Suprapubic skin (tissue), 4 donors: ENCODE measurements around the gene OR6K2. TPM values are rescaled to one million over a fixed set of nuclear protein-coding genes. Genes with fewer than 3 reads are reported as not detected.

ENCODE experiments used
- DNase-seq, 2 donors: peaks; one replicate each; pipeline ENCODE4 v3.0.0-alpha.2; 2019; ENCODE audit warnings: low spot score in 2 of 2
- H3K27ac ChIP-seq: fragments of 200-600 bp; sonication (generic); one replicate; pipeline ENCODE4 v1.5.1; 2019
- H3K27me3 ChIP-seq: fragments of 200-600 bp; sonication (generic); one replicate; pipeline ENCODE4 v1.5.1; 2019
- H3K36me3 ChIP-seq: fragments of 200-600 bp; sonication (generic); one replicate; pipeline ENCODE4 v1.5.1; 2019
- H3K4me1 ChIP-seq: fragments of 200-600 bp; sonication (generic); one replicate; pipeline ENCODE4 v1.5.1; 2019
- H3K4me3 ChIP-seq: fragments of 200-600 bp; sonication (generic); one replicate; pipeline ENCODE4 v1.5.1; 2019; ENCODE audit warnings: mild to moderate bottlenecking
- H3K9me3 ChIP-seq: fragments of 200-600 bp; sonication (generic); one replicate; pipeline ENCODE4 v1.5.1; 2019
- EP300 ChIP-seq: sonication (generic); formaldehyde crosslinking; IDR thresholded peaks from one replicate; pipeline ENCODE4 v1.6.1; 2017; ENCODE audit warnings: antibody characterized with exemption
- POLR2A ChIP-seq, 2 donors: fragments of 450-650 bp; IDR thresholded peaks; one replicate each; pipeline ENCODE4 v1.6.1; 2017; ENCODE audit warnings: antibody characterized with exemption in 2 of 2, mild to moderate bottlenecking in 2 of 2, moderate library complexity in 2 of 2
- POLR2AphosphoS5 ChIP-seq, 3 donors: sonication (generic); formaldehyde crosslinking; IDR thresholded peaks; one replicate each; pipeline ENCODE4 v1.6.1; 2017; ENCODE audit warnings: antibody characterized with exemption in 3 of 3
- WGBS: methylation state at CpG from one replicate; pipeline ENCODE4 v1.1.5; 2018; 5-methylcytosine and 5-hydroxymethylcytosine counted together
- total RNA-seq, 4 donors: library from RNA; depleted of rRNA; stranded (reverse); fragments of >200 nt; gene quantifications; one replicate each; pipeline ENCODE4 v1.1.0, GENCODE V29; 2016
- TF ChIP-seq, protein P1 (sequence below), 2 donors: fragments of 200-600 bp in 1 of 2; fragments of 450-650 bp in 1 of 2; sonication (generic) in 1 of 2; IDR thresholded peaks; one replicate each; pipeline ENCODE4 v1.5.1; 2016 to 2019; ENCODE audit warnings: antibody characterized with exemption in 2 of 2, mild to moderate bottlenecking in 1 of 2, moderate library complexity in 1 of 2

The OR6K2 gene
- total RNA-seq, 4 donors from 2014 or later: not detected

DNA sequence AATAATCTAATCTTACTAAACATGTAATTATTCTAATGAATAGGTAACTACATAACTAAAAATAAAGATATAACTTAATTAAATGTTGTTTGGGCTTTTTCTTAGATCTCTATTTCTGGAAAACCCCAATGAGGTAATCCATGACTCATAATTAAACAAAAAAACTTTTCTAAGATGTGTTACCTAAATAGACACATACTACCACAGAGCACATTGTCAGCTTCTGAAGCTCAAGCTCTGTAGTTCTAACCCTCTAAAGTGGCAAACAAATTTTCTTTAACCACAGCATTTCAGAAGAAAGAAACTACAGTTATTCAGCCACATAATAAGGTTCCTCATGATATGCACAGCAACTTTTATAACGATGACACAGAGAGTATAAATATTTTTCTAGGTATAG is 15.9 kb upstream of the OR6K2 start:
- Histone ChIP-seq H3K9me3 (no peaks in the 10 kb centered on the region), H3K4me1 (no peaks in the 10 kb centered on the region), H3K36me3 (no peaks in the 10 kb centered on the region), H3K27me3 (no peaks in the 10 kb centered on the region), H3K4me3 (no peak overlapping the region), H3K27ac (no peak overlapping the region)
- no peak for DNase-seq
- TF ChIP-seq EP300 (no peak), POLR2AphosphoS5 (IDR thresholded peaks at IDR 0.05) (no peak), POLR2A (IDR thresholded peaks at IDR 0.05) (no peak)
- TF ChIP-seq, protein P1, sequence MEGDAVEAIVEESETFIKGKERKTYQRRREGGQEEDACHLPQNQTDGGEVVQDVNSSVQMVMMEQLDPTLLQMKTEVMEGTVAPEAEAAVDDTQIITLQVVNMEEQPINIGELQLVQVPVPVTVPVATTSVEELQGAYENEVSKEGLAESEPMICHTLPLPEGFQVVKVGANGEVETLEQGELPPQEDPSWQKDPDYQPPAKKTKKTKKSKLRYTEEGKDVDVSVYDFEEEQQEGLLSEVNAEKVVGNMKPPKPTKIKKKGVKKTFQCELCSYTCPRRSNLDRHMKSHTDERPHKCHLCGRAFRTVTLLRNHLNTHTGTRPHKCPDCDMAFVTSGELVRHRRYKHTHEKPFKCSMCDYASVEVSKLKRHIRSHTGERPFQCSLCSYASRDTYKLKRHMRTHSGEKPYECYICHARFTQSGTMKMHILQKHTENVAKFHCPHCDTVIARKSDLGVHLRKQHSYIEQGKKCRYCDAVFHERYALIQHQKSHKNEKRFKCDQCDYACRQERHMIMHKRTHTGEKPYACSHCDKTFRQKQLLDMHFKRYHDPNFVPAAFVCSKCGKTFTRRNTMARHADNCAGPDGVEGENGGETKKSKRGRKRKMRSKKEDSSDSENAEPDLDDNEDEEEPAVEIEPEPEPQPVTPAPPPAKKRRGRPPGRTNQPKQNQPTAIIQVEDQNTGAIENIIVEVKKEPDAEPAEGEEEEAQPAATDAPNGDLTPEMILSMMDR (IDR thresholded peaks at IDR 0.05): no peak
- 50% methylated on average over 1 of the region's 1 CpG for WGBS

DNA sequence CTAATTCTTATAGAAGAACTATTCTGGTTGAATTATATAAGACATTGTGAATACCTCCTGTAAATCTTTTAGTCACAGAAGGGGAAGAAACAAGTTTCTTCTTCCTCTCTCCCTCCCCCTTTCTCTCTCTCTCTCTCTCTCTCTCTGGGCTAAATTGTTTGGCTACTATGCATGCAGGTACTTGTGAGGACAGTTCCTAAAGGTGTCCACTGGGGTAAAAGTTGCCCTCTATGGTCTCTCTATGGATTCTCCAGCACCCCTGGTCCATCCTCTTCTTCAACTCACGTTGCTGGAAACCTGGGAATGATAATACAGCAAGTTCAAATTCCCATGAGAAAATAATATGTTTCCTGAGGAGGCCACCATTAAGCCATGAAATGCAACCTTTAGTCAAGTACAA is 14.3 kb upstream of the OR6K2 start:
- no peak for DNase-seq
- no peaks in the 10 kb centered on the region for H3K27me3 ChIP-seq
- H3K36me3 ChIP-seq: no peaks in the 10 kb centered on the region
- no peaks in the 10 kb centered on the region for H3K9me3 ChIP-seq
- no peaks in the 10 kb centered on the region for H3K4me1 ChIP-seq
- TF ChIP-seq EP300 (no peak), POLR2A (IDR thresholded peaks at IDR 0.05) (no peak), POLR2AphosphoS5 (IDR thresholded peaks at IDR 0.05) (no peak)
- TF ChIP-seq, protein P1 (IDR thresholded peaks at IDR 0.05): no peak
- 61% methylated on average over 1 of the region's 1 CpG for WGBS
- no peak overlapping the region for H3K4me3 ChIP-seq
- H3K27ac ChIP-seq: no peak overlapping the region

DNA sequence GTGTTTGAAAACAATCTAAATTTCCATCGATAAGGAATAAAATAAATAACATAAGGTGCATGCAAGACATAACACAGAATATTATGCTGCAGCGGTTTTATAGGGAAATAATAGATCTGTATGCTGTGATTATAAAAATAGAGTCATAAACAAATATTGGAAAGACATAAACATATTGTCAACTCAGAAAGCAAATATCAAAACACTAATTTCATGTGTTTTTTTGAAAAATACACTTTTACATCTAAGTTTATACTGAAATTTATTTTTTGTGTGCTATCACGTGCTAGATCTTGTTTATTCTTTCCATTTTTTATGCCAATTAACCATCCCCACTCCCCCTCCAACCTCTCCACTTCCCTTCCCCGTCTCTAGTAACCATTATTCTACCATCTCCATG is 10.6 kb upstream of the OR6K2 start:
- no peaks in the 10 kb centered on the region for H3K4me1 ChIP-seq
- no peaks in the 10 kb centered on the region for H3K9me3 ChIP-seq
- H3K27ac ChIP-seq: no peak overlapping the region
- TF ChIP-seq POLR2AphosphoS5 (IDR thresholded peaks at IDR 0.05): no peak
- no peak for TF ChIP-seq POLR2A (IDR thresholded peaks at IDR 0.05)
- TF ChIP-seq EP300: no peak
- TF ChIP-seq, protein P1 (IDR thresholded peaks at IDR 0.05): no peak
- no peaks in the 10 kb centered on the region for H3K27me3 ChIP-seq
- DNase-seq: no peak
- no peak overlapping the region for H3K4me3 ChIP-seq
- WGBS: 56% methylated on average over 4 of the region's 4 CpGs
- no peaks in the 10 kb centered on the region for H3K36me3 ChIP-seq

DNA sequence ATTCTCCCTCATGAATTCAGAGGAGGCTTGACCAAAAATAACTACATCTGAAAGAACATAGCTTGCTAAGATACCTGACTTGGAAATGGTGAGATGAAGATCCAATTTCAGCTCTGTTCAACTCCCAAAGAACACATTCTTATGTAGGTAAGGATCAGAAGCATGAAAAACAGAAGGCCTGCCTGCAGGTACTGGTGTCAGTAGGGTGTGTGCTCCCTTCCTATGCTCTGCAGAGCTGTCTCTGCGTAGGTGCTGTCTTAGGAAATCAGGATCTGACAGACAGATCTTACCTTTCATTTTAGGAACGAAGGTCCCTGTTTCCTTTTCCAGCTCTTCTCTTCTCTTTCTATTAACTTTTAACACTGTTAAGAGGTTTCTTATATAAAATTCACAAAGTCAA is 5.6 kb upstream of the OR6K2 start:
- no peak for TF ChIP-seq POLR2A (IDR thresholded peaks at IDR 0.05)
- TF ChIP-seq, protein P1 (IDR thresholded peaks at IDR 0.05): no peak
- TF ChIP-seq EP300: no peak
- no peak for TF ChIP-seq POLR2AphosphoS5 (IDR thresholded peaks at IDR 0.05)
- no peaks in the 10 kb centered on the region for H3K36me3 ChIP-seq
- H3K27ac ChIP-seq: no peak overlapping the region
- H3K9me3 ChIP-seq: no peaks in the 10 kb centered on the region
- H3K4me3 ChIP-seq: no peak overlapping the region
- WGBS: 60% methylated on average over 2 of the region's 2 CpGs
- H3K4me1 ChIP-seq: no peaks in the 10 kb centered on the region
- DNase-seq: no peak
- H3K27me3 ChIP-seq: no peaks in the 10 kb centered on the region

DNA sequence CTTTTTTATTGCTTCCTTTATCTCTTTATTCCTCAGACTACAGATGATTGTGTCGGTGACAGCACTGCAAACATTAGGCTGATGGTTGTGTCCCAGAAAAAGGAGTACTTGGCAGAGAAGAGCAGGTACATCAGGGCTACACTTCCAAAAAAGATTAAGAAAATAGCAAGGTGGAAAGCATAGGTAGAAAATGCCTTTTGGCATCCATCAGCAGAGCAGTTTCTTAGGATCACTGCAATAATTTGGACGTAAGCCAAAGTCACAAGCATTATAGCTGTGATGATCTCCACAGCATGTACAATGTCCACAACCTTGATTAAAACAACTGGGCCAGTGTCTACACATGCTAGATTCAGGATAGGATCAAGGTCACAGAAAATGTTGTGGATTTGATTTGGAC is 5.9 kb downstream of the OR6K2 start:
- H3K4me1 ChIP-seq: no peaks in the 10 kb centered on the region
- H3K36me3 ChIP-seq: no peaks in the 10 kb centered on the region
- WGBS: 92% methylated on average over 2 of the region's 2 CpGs
- DNase-seq: no peak
- no peak overlapping the region for H3K27ac ChIP-seq
- no peaks in the 10 kb centered on the region for H3K27me3 ChIP-seq
- H3K4me3 ChIP-seq: no peak overlapping the region
- TF ChIP-seq POLR2AphosphoS5 (IDR thresholded peaks at IDR 0.05) (no peak), EP300 (no peak), POLR2A (IDR thresholded peaks at IDR 0.05) (no peak)
- TF ChIP-seq, protein P1 (IDR thresholded peaks at IDR 0.05): no peak
- H3K9me3 ChIP-seq: no peaks in the 10 kb centered on the region
